Measurements from ENCODE around the gene CLMP.

- TF ChIP-seq CTCF (IDR thresholded peaks at IDR 0.05) = no peak
- no peak for TF ChIP-seq POLR2A (IDR thresholded peaks at IDR 0.05)
Observed at GRCh38 chr11:123202155-123203151, 7.4 kb upstream of the CLMP start.

Data from body of pancreas (tissue), 4 donors.